Pons (tissue), 1 donor: ENCODE measurements around the gene ANO5.

ENCODE experiments used
- DNase-seq: peaks from one replicate; pipeline ENCODE4 v3.0.0-alpha.2; 2016; ENCODE audit warnings: low spot score

ANO5 gene

GRCh38 chr11:22192642-22193347 lies at the start of gene ANO5:
Gene ANO5 (plus strand): TSS chr11:22193085. CDS start chr11:22193493, 408 bp downstream.
- DNase-seq: peak; percentile 12

- no peak for DNase-seq
Measured at GRCh38 chr11:22151649-22152197, 41.2 kb upstream of the ANO5 start.

- DNase-seq: no peak
Measured at GRCh38 chr11:22157531-22157930, 35.4 kb upstream of the ANO5 start.

GRCh38 chr11:22161489-22161888 lies 31.4 kb upstream of the ANO5 start:
- DNase-seq: no peak

GRCh38 chr11:22162756-22163155 lies 30.1 kb upstream of the ANO5 start:
- DNase-seq: no peak

GRCh38 chr11:22163394-22163797 lies 29.5 kb upstream of the ANO5 start:
- DNase-seq: no peak

GRCh38 chr11:22165087-22165486 lies 27.8 kb upstream of the ANO5 start:
- no peak for DNase-seq

GRCh38 chr11:22165759-22166513 lies 26.9 kb upstream of the ANO5 start:
- DNase-seq: no peak

- peak; percentile 10 for DNase-seq
Measured at GRCh38 chr11:22169833-22170232, 23.1 kb upstream of the ANO5 start.

- DNase-seq: no peak
Measured at GRCh38 chr11:22173532-22173931, 19.4 kb upstream of the ANO5 start.

- no peak for DNase-seq
Measured at GRCh38 chr11:22177186-22177585, 15.7 kb upstream of the ANO5 start.

GRCh38 chr11:22179626-22180025 lies 13.3 kb upstream of the ANO5 start:
- no peak for DNase-seq

- no peak for DNase-seq
Measured at GRCh38 chr11:22180131-22180530, 12.8 kb upstream of the ANO5 start.

GRCh38 chr11:22189660-22190059 lies 3.2 kb upstream of the ANO5 start:
- DNase-seq: no peak

- no peak for DNase-seq
Measured at GRCh38 chr11:22190827-22191463, 1.9 kb upstream of the ANO5 start.

GRCh38 chr11:22192289-22192641 lies 620 bp upstream of the ANO5 start:
- peak; percentile 9 for DNase-seq

- DNase-seq: peak; percentile 22
Measured at GRCh38 chr11:22193348-22194051, 615 bp downstream of the ANO5 start.

- DNase-seq: no peak
Measured at GRCh38 chr11:22194306-22194705, 1.4 kb downstream of the ANO5 start.

- no peak for DNase-seq
Measured at GRCh38 chr11:22194907-22195306, 2.0 kb downstream of the ANO5 start.

GRCh38 chr11:22197139-22198005 lies 4.5 kb downstream of the ANO5 start:
- DNase-seq: no peak

- DNase-seq: no peak
Measured at GRCh38 chr11:22199243-22199642, 6.4 kb downstream of the ANO5 start.
